ENCODE results near the gene TCP10L.
"Not testable (repeated sequence)": the region's sequence is repeated elsewhere in the genome, so short reads cannot be mapped to it uniquely, and the experiment has no call there.

Gene TCP10L

DNA sequence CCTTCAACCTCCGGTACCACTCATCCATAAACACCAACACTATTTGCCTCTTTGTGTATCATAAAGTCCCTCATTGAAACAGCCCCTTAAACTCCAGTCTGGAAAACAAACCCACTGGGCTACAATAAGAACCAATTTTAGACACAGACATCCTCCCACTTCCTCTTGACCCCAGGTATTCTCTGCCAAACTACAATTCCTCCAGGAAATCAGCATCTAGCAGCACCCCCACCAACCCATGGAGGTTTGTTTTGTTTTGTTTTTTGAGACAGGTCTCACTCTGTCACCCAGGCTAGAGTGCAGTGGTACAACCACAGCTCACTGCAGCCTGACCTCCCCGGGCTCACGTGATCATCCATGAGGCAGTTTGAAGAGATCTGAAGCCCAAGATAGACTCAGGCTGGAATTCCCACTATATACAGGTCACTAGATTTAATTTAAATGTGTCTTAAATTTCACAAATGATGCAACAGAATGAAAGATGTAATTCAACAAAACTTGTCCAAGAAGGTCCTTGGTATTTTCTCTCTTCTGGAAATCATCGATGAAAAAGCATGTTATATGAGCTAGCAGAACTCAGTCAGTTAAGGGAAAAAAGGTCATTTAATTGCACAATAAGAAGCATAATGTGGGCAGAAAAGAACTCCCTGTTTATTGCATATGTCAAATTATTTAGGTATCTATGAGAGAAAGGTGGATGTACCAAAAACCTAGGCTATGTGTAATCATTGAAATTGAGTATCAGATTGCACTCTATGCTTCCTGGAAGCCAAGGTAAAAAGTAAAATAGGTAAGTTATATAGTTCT is 30.3 kb downstream of the TCP10L start:
- ATAC-seq (no peak), DNase-seq (no peak)

DNA sequence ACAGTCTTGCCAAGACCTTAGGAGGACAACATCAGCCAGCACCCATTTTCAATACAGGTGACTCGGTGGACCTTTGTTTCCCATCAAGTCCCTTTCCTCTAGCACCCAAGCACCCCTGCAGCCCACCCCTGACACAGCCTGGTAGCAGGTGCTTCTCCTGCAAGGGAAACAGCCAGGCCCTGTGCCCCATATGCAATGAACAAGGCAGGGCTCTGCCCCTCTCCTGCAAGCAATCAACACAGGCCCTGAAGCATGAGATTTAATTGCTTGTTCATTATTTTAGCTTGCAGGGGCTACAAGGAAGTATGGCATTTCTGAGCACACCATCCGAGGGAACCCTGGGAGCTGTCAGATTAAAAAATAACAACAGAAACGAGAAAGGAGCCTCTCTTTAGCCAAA is 35.4 kb downstream of the TCP10L start:
- DNase-seq (no peak), ATAC-seq (no peak)

DNA sequence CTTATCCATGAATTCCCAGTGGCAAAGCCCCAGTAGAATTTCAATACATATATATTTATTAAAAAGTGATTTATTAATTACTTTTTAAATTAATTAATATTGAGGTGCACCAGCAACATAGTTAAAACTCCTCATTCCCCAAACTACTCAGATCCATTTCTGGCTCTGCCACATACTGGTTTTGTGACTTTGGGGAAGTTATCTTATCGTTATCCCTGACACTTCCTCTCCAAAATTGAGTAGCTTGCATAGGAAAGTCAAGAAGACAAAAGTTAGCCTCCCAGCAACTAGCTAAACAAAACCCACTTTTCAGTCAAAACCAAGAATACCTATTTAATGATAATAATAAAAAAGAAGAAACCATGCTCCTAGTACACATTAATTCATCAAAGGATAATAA is 35.9 kb downstream of the TCP10L start:
- no peak for DNase-seq
- ATAC-seq: no peak

DNA sequence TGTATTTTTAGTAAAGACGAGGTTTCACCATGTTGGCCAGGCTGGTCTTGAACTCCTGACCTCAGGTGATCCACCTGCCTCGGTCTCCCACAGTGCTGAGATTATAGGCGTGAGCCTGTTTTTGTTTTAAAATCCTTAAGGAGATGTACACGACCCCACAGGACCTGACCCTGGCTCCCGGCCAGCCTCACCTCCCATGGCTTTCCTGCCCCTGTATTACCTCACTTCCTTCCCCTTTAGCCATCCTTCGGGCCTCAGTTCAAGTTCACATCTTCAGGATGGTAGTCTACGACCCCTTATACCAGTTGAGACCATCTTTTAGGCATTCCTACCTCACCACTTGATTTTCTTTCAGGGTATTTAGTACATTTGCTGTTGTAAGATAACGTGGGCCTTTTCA is 36.3 kb downstream of the TCP10L start:
- DNase-seq: no peak
- no peak for ATAC-seq

GRCh38 chr21:32547018-32547417 is 38.3 kb downstream of the TCP10L start:
- ATAC-seq: no peak
- DNase-seq: no peak

- DNase-seq (no peak), ATAC-seq (no peak)
Measured at GRCh38 chr21:32545948-32546441, 39.3 kb downstream of the TCP10L start.

- no peak for DNase-seq
- ATAC-seq: no peak
Measured at GRCh38 chr21:32544697-32545096, 40.6 kb downstream of the TCP10L start.

GRCh38 chr21:32543975-32544374 is 41.3 kb downstream of the TCP10L start:
- DNase-seq: no peak
- ATAC-seq: no peak

DNA sequence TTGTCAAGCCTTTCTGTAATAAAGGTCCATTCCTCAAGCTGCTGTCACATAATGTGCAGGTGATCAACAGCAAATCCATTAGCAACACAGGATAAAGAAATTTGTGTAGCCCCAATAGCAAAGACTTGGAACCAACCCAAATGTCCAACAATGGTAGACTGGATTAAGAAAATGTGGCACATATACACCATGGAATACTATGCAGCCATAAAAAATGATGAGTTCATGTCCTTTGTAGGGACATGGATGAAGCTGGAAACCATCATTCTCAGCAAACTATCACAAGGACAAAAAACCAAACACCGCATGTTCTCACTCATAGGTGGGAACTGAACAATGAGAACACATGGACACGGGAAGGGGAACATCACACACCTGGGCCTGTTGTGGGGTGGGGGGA is 42.3 kb downstream of the TCP10L start:
- not testable (repeated sequence) for DNase-seq, ATAC-seq

DNA sequence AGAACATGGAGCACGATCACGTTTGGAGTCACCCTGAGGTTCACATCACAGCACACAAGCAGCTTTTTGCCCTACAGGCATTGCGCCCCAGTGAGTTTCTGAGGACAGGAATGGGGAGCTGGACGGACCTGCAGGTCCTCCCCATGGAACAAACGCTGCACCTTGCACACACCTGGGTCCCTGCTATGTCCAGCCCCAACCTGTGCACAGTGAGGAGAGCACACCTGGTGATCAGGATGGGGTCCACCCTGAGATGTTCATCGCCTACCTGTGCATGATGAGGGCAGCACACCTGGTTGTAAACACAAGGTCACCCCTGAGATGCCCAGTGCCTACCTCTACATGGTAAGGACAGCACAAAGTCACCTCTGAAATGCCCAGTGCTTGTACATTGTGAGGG is 45.9 kb downstream of the TCP10L start:
- DNase-seq (no peak), ATAC-seq (no peak)

DNA sequence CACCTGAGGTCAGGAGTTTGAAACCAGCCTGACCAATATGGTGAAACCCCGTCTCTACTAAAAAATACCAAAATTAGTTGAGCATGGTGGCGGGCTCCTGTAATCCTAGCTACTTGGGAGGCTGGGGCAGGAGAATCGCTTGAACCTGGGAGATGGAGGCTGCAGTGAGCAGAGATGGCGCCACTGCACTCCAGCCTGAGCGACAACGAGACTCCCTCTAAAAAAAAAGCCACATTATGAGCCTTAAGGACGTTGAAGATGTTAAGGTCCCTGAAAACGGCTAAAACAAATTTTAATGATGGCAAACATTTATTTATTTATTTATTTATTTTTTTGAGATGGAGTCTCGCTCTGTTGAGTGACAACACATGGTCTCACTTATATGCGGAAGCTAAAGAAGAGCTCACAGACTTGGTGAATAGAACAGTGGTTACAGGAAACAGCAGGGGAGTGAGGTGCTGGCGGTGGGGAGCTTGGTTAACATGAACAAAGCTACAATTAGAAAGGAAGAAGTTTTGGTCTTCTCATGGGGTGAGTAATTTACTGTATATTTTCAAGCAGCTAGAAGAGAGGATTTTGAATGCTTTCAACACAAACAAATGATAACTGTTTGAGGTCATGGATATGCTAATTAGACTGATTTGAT is 47.1 kb downstream of the TCP10L start:
- no peak for DNase-seq
- ATAC-seq: peak; percentile 65

DNA sequence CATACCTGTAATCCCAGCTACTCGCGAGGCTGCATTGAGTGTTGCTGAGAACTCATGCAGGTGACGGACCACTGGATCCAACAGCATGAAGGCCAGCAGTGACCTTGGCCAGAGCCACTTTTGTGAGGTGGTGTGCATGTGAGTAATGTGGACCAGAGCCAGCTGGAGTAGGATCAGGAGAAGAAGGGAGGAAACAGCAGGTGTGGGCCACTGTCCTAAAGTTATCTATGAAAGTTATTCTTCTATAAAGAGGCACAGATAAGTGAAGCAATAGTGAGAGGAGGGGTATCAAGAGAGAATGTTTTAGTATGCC is 47.8 kb downstream of the TCP10L start:
- ATAC-seq (no peak), DNase-seq (no peak)

- ATAC-seq: no peak
Measured at GRCh38 chr21:32535612-32536011, 49.7 kb downstream of the TCP10L start.

GRCh38 chr21:32534113-32534512 is 51.2 kb downstream of the TCP10L start:
- ATAC-seq: no peak
- no peak for DNase-seq

More at GRCh38 chr21:32535612-32536011, 49.7 kb downstream of the TCP10L start:
- DNase-seq: no peak

DNA sequence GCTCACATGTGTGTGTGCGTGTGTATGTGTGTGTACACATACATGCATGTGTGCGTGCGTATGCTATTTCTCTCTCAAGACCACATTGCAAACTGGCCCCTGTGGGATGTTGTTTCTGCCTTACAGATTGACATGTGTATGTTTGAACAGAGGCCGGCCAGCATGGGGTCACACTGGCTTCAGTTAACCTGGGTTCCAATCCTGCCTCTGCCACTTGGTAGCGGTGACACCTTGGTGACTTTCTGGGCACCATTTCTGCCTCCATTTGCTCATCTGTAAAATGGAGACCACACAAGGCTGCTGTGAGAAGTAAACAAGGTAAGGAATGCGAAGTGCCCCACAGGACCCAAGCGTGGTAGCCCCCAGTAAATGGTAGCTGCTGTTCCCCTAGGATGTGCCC is 51.7 kb downstream of the TCP10L start:
- DNase-seq (no peak), ATAC-seq (no peak)

DNA sequence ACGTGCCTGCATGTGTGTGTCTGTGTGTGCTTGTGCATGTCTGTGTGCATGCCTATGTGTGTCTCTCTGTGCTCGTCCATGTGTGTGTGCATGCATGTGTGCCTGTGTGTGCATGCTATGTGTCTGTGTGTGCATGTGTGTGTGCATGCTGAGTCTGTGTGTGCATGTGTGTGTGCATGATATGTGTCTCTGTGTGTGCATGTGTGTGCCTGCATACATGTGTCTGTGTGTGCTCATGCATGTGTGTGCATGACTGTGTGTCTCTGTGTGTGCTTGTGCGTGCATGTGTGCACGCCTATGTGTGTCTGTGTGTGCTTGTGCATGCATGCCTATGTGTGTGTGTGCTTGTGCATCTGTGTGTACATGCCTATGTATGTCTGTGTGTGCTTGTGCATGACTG is 52.3 kb downstream of the TCP10L start:
- DNase-seq (no peak), ATAC-seq (no peak)

GRCh38 chr21:32532636-32533035 is 52.7 kb downstream of the TCP10L start:
- DNase-seq (no peak), ATAC-seq (no peak)

DNA sequence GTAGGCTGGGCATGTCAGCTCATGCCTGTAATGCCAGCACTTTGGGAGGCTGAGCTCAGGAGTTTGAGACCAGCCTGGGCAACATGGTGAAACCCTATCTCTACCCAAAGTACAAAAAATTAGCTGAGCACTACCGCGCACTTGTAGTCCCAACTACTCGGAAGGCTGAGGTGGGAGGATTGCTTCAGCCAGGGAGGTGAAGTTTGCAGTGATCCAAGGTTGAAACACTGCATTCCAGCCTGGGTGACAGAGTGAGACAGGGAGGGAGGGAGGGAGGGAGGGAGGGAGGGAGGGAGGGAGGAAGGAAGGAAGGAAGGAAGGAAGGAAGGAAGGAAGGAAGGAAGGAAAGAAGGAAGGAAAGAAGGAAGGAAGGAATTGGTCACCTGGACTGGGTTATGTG is 53.8 kb downstream of the TCP10L start:
- DNase-seq, ATAC-seq: not testable (repeated sequence)

- not testable (repeated sequence) for ATAC-seq, DNase-seq
Measured at GRCh38 chr21:32530809-32531208, 54.5 kb downstream of the TCP10L start.

GRCh38 chr21:32529679-32530078 is 55.6 kb downstream of the TCP10L start:
- DNase-seq: no peak
- no peak for ATAC-seq

- ATAC-seq: no peak
Measured at GRCh38 chr21:32525282-32525681, 60.0 kb downstream of the TCP10L start.

DNA sequence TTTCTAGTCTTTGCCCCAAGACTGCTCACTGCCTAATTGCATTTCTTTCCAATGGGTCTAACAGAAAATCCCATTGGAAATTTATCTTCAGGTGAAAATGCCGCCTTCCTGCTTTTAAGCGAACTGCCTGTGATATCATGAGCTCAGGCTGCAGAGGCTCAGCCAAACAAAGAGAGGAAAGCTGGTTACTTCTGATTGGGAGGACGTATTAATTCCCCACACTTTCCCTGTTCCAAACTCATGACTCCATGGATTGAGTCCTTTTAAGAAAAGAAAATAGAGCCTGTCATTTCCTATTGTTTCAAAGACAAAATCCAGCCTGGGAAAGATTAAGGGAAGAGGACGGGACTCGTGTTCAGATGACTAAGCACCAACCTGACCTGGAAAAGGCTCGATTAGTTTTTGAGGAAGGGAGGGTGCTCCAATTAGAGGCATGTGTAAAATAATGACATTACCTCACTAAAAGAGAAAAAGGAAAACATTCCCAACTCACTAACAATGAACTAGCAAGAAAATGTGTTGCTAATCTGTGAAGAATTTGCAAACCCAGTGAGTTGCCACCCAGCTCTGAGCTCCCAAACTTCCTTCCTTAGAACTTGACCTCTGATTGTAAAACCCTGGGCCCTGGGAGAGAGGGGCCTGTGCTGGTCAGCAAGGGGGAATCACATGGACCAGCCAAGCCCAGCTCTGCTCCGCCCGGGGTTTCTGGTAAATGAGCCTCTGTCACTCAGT is 61.2 kb downstream of the TCP10L start:
- ATAC-seq (no peak), DNase-seq (no peak)

More at GRCh38 chr21:32525282-32525681, 60.0 kb downstream of the TCP10L start:
- no peak for DNase-seq

All from stimulated activated naive CD8-positive, alpha-beta T cell treated with anti-CD3 and anti-CD28 coated beads, Interleukin-15, Interleukin-2, amounts not matched to agents 100 U/mL and 50 U/mL, for 24 hours (primary cell).